ENCODE measurements around the gene LEF1.

GRCh38 chr4:108210989-108211835, 42.5 kb upstream of the LEF1 start:
- TF ChIP-seq CTCF (conservative IDR thresholded peaks at IDR 0.05 in 1 of 2, IDR thresholded peaks at IDR 0.05 in 1 of 2; ENCODE audit: low read depth in 1 of 2, low read length in 2 of 2) (no peak), EZH2 (IDR thresholded peaks at IDR 0.05; ENCODE audit: low read length, missing control alignments) (no peak)
